Activated CD4-positive, alpha-beta T cell treated with anti-CD3 and anti-CD28 coated beads, Interleukin-2, amount 50 U/mL, for 24 hours (primary cell): ENCODE results near the gene RNASE8.

Source experiments
- DNase-seq, 2 donors: peaks; one replicate each; pipeline ENCODE4 v3.0.0-alpha.2; 2020; ENCODE audit warnings: low read depth in 1 of 2, low spot score in 1 of 2

The RNASE8 gene

DNA sequence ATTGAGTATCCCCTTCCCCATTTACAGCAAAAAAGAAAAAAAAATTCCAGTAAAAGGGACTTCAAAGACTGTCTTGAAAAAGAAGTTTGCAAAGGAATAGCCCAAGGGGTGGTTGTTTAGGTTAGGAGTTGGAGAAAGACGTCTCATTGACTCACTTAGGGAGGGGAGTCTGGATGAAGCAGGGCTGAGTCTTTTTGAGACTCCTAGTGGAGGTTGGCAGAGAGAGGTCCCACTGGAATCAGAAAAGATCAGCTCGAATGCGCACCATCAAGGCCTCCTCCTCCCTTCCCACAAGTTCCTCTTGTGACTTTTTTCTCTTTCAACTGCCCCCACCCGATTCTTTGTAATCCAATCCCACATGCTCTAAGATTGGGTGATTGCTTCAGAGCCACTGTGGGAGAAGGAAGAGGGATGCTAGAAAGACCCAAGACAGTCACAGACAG lies 14.4 kb downstream of the RNASE8 start:
- no peak for DNase-seq

GRCh38 chr14:21072781-21073339 lies 15.2 kb downstream of the RNASE8 start:
- no peak for DNase-seq

DNA sequence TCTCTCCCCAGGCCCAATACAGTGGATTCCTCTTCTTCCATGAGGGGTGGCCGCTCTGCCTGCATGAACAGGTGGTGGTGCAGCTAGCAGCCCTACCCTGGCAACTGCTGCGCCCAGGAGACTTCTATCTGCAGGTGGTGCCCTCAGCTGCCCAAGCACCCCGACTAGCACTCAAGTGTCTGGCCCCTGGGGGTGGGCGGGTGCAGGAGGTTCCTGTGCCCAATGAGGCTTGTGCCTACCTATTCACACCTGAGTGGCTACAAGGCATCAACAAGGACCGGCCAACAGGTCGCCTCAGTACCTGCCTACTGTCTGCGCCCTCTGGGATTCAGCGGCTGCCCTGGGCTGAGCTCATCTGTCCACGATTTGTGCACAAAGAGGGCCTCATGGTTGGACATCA lies 16.3 kb downstream of the RNASE8 start:
- DNase-seq = no peak

- no peak for DNase-seq
Measured at GRCh38 chr14:21074398-21075272, 17.0 kb downstream of the RNASE8 start.

- no peak for DNase-seq
Measured at GRCh38 chr14:21075719-21076437, 18.3 kb downstream of the RNASE8 start.

- no peak for DNase-seq
Measured at GRCh38 chr14:21077672-21078071, 20.1 kb downstream of the RNASE8 start.

GRCh38 chr14:21078287-21078686 lies 20.7 kb downstream of the RNASE8 start:
- no peak for DNase-seq

DNA sequence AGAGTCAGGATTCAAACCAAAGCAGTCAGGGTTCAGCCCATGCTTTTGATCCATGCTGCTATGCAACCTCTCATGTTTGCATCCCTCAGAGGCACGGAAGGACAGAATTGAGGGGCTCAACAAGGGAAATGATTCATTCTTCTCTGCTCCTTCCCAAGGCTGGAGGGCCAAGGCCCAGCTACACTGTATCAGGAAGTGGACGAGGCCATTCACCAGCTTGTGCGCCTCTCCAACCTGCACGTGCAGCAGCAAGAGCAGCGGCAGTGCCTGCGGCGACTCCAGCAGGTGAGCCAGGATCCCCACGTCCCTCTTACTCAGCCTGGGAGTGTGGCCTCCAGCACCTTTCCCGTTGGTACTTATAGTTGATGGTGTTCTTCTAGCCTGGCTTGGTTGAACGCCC lies 21.1 kb downstream of the RNASE8 start:
- DNase-seq = no peak

GRCh38 chr14:21081521-21082142 lies 24.0 kb downstream of the RNASE8 start:
- DNase-seq = no peak

DNA sequence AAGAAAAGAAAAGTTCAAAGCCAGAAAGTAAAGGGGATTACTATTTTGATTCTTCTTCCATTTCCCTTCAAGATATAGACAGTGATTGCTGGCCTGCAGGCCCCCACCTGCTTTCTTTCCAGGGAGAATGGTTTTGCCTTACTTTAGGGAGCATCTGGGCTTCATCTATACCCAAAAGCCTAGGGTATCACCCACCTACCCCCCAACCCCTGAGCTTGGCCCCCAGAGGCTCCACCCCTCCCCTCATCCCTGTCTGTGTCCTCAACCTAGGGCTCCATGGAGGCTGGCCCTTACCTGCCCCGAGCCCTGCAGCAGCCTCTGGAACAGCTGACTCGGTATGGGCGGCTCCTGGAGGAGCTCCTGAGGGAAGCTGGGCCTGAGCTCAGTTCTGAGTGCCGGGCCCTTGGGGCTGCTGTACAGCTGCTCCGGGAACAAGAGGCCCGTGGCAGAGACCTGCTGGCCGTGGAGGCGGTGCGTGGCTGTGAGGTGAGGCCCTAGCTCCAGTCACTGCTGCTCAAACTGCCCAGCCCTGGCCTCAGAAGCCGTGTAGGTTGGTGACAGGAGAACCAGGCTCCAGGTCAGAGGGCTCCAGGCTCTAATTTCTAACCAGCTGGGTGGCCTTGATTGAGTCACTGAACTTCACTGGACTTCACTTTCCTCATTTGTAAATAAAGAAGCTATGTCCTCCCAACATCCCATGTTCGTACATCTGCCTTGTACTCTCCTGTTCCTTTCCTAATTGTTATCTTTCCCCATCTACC lies 26.1 kb downstream of the RNASE8 start:
- no peak for DNase-seq

DNA sequence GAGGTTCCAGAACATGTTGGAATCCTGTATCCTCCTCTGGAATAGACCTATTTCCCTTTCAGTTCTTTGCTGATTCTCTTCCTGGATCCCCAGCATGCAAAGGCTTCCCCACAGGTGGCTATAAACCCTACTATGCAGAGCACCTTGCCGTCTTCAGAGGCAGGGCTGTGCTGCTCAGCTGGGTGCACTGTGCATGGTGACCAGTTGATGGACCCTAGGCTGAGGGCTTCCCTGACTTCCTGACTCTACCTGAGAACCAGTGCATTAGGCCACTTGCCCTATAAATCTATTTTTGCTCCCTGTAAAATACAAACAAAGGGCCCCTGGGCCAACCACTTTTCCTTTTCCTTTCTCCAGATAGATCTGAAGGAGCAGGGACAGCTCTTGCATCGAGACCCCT lies 26.8 kb downstream of the RNASE8 start:
- no peak for DNase-seq

GRCh38 chr14:21084998-21085853 lies 27.6 kb downstream of the RNASE8 start:
- DNase-seq = no peak

GRCh38 chr14:21086908-21087293 lies 29.3 kb downstream of the RNASE8 start:
- no peak for DNase-seq

- DNase-seq = peak in 1 of 2 donors; percentile 61
Measured at GRCh38 chr14:21087294-21088091, 29.9 kb downstream of the RNASE8 start.

DNA sequence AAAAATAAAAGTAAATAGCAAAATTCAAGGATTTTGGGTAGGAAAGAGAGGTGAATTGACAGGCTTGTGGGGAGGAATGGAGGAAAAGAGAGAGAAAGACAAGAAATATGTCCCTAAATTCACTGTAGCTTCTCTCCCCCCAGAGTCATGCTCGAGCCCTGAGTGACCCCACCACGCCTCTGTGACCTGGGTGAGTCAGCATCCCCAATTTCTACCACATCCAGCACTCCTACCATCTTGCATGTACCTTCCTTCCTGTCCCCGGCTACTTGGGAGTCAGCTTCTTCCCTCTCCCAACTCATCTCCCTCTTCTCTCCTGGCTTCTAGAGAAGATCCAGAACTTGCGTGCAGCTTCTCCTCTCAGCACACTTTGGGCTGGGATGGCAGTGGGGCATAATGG lies 31.1 kb downstream of the RNASE8 start:
- DNase-seq = no peak

- no peak for DNase-seq
Measured at GRCh38 chr14:21089271-21089670, 31.6 kb downstream of the RNASE8 start.

DNA sequence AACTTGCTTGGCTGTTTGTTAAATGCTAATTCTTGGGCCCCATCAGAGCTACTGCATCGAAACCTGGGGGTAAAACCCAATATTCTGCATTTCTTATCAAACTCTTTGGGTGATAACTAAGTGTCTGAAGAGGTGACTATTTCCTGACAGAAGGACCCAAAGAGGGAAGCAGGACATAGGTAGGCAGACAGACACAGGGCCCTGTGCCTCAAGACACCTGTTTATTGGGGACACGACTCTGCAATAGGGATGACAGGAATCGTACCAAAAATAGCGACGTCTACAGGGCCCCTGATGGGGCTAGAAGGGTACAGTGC lies 32.2 kb downstream of the RNASE8 start:
- no peak for DNase-seq

- no peak for DNase-seq
Measured at GRCh38 chr14:21090194-21090939, 32.7 kb downstream of the RNASE8 start.
